GM23338 (cell line): ENCODE results near the gene VSTM2L.

Source experiments
- EZH2 ChIP-seq: fragments of 200-600 bp; sonication (generic); IDR thresholded peaks from one replicate; pipeline ENCODE4 v1.8.0; 2017; ENCODE audit warnings: antibody characterized with exemption, mild to moderate bottlenecking, low read depth; ENCODE audit not compliant: unreplicated experiment
- EZH2phosphoT487 ChIP-seq: fragments of 200-600 bp; sonication (generic); IDR thresholded peaks from one replicate; pipeline ENCODE4 v1.8.1; 2018; ENCODE audit warnings: antibody characterized with exemption; ENCODE audit not compliant: unreplicated experiment
- NANOG ChIP-seq: IDR thresholded peaks from 2 replicates; pipeline ENCODE4 v1.6.1; 2016; ENCODE audit warnings: antibody characterized with exemption, borderline replicate concordance
- TF ChIP-seq, protein P1 (sequence below), 2 experiments: fragments of 200-600 bp in 1 of 2; sonication (generic) in 1 of 2; conservative IDR thresholded peaks; 2 replicates each; pipeline versions ENCODE4 v1.5.1 to v1.6.1; 2016 to 2017; ENCODE audit warnings: antibody characterized with exemption in 2 of 2, low read depth in 2 of 2, mild to moderate bottlenecking in 2 of 2, moderate library complexity in 1 of 2

- TF ChIP-seq, protein P1, sequence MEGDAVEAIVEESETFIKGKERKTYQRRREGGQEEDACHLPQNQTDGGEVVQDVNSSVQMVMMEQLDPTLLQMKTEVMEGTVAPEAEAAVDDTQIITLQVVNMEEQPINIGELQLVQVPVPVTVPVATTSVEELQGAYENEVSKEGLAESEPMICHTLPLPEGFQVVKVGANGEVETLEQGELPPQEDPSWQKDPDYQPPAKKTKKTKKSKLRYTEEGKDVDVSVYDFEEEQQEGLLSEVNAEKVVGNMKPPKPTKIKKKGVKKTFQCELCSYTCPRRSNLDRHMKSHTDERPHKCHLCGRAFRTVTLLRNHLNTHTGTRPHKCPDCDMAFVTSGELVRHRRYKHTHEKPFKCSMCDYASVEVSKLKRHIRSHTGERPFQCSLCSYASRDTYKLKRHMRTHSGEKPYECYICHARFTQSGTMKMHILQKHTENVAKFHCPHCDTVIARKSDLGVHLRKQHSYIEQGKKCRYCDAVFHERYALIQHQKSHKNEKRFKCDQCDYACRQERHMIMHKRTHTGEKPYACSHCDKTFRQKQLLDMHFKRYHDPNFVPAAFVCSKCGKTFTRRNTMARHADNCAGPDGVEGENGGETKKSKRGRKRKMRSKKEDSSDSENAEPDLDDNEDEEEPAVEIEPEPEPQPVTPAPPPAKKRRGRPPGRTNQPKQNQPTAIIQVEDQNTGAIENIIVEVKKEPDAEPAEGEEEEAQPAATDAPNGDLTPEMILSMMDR (conservative IDR thresholded peaks at IDR 0.05; ENCODE audit: low read depth in 2 of 2), result no peak
- no peak for TF ChIP-seq EZH2phosphoT487
- no peak for TF ChIP-seq EZH2
- TF ChIP-seq NANOG, result no peak
Observed at GRCh38 chr20:37947943-37948342, 45.0 kb downstream of the VSTM2L start.
